GM18520 (cell line): Measurements from ENCODE around the gene SPATA20.

Experiments
- ATAC-seq: cut with Tn5 transposase; IDR thresholded peaks from one replicate; pipeline ENCODE4 v1.9.1; 2021; ENCODE audit not compliant: unreplicated experiment

SPATA20 gene

DNA sequence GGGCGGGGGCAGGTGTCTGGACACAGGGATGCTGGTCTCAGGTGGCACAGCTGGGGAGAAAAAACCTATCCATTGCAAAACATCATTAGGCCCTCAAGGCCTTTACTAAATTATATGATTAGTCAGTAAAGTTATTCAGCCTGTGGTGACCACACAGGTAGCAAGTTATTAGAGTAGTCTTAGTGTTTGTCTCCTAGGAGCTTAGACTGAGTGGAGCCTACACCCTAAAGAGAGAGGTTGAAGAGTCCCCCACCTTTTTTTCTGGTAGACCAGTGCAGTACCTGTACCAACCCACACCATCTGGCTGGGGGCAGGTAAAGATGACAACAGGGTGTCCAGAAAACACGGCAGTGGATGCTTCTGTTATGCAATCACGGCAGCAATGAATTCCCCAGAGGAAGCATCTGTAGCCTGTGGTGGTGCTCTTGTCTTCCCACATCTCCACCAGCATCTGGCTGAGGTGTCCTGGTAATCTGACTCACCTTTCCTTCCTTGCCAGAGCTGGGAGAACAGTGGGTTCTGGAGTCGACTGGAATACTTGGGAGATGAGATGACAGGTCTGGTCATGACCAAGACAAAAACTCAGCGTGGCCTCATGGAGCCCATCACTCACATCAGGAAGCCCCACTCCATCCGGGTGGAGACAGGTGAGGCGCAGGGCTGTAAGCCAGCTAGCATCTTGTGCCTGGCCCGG, 27.7 kb upstream of the SPATA20 start:
- no peak for ATAC-seq

DNA sequence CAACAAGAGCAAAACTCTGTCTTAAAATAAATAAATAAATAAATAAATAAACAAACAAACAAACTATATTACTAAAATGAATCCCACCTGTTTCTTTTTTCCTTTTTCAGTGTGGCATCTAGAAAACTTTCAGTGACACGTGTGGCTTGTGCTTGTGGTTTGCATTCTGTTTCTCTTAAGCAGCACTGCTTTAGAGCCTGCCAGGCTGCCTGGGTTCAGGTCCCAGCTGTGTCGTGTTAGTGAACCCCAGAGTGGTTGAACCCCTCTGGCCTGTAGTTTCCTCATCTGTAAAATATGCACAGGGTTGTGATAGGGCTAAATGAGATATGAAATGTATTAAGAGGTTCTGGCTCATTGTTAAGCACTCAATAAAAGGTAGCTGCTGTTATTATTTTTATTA, 26.5 kb upstream of the SPATA20 start:
- ATAC-seq: no peak

DNA sequence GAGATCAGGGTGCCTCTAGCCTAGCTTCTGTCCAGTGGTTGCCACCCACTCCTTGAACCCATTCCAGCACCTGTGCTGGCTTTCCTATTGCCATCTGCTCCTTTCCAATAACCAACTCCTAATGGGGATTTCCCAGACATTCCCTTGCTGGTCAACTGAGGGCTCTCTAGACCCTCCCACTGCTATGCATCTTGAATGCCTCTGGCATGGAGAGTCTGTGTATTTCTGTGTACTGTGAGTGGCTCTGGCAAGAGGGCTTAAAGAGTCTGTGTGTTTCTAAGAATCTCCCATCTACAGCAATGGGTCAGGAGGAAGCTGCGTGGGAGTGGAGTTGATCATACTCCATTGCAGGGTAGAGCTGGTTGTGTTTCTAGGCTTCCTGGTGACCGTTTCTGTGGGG, 25.5 kb upstream of the SPATA20 start:
- no peak for ATAC-seq

DNA sequence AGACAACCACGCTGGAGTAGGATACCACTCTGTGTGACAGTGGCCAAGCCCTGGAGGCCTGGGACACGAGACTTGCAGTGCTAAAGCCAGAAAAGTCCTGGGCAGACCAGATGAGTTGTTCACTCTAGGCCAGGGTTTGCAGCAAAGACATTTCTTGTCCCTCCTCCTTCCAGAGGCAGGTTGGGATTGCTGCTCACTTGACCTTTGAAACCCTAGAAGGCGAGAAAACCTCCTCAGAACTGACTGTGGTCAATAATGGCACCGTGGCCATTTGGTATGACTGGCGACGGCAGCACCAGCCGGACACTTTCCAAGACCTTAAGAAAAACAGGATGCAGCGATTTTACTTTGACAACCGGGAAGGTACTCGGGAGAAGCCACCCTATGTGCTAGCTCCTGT, 24.2 kb upstream of the SPATA20 start:
- ATAC-seq: no peak

DNA sequence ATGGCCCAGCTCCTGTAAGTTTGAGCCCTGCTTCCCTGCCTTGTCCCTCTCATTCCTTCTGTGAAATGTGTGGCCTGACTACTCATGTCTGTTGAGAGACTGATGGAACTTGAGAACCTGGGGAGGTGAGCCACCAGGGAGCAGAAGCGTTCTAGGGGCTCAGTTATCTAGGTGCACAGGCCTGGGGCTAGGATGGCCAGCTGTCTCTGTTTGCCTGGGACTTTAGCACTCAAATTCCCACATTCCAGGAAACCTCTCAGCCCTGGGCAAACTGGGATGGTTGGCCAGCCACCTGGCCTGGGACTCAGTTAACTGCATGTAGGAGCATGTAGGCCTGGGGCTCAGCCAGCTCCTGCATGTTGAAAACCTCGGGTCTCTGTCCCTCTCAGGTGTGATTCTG, 23.8 kb upstream of the SPATA20 start:
- no peak for ATAC-seq

DNA sequence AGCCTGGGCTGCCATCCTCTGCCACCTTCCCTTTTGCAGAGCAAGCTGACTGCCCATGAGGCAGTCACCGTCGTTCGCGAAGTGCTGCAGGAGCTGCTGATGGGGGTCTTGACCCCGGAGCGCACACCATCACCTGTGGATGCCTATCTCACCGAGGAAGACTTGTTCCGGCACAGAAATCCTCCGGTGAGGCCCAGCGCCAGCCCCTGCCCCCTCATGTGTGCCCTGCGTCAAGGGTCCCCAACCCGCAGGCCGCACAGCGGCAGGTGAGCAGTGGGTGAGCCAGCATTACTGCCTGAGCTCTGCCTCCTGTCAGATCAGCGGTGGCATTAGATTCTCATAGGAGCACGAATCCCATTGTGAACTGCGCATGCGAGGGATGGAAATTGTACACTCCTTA, 22.1 kb upstream of the SPATA20 start:
- no peak for ATAC-seq

DNA sequence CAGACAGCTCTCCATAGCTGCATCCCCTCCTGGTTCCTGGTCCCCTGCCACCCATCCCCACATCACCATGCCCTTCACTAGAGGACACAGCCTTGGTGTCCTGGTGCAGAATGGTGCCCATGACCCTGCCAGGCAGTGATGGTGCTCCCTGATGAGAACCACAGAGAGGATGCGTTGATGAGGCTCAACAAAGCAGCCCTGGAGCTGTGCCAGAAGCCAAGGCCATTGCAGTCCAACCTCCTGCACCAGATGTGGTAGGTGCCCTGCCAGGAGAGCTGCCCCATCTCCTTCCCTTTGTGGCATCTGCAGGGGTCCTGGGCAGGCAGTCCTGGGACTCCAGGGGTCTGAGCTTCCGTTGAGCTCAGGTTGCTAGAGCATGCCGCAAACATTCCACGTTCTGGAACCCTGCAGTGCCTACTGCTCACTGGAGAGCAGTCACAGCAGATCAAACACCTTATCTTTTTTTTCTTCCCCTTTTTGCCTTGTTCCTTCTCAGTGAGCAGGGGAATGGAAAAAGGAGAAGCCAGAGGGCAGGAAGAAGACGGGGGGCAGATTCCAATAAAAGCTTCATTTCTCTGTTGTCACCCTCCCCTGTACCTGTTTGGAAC, 19.7 kb upstream of the SPATA20 start:
- ATAC-seq: no peak

DNA sequence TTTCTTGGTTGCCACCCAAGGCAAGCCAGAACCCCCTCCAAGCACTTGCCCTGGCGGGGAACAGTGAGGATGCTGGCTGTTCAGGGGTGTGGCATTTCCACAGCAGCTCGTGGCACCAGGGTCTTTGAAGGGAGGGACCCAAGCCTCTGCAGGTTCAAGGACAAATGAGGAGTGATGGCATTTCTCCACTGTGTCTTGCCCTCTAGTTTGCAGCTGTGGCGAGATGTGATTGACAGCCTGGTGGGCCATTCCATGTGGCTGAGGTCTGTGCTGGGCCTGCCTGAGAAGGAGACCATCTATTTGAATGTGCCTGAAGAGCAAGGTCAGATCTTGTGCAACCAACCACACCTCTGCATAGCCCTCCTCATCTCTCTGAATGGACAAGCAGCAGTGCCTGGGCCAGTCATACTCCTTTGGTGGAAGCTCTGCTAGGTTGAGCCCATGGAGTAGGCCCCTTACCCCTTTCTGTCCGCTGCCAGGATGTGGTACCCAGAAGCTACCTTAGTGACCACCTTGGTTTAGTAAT, 19.0 kb upstream of the SPATA20 start:
- no peak for ATAC-seq

DNA sequence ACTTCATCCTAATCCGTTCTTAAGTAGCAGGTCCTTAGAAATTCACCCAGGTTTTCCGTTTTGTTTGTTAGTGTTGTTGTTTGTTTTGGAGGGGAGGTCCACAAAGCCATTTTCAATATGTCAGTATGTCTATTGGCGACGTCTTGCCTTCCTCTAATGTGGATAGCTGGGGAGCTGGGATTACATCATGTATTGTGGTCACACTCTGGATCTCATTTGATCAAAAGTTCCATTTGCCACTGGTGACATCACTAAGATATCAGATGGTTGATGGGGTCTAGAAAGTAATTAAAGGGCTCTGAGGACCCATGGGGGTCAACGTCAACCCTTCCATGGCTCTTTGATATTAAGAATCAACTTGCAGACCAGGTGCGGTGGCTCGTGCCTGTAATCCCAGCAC, 17.1 kb upstream of the SPATA20 start:
- no peak for ATAC-seq

DNA sequence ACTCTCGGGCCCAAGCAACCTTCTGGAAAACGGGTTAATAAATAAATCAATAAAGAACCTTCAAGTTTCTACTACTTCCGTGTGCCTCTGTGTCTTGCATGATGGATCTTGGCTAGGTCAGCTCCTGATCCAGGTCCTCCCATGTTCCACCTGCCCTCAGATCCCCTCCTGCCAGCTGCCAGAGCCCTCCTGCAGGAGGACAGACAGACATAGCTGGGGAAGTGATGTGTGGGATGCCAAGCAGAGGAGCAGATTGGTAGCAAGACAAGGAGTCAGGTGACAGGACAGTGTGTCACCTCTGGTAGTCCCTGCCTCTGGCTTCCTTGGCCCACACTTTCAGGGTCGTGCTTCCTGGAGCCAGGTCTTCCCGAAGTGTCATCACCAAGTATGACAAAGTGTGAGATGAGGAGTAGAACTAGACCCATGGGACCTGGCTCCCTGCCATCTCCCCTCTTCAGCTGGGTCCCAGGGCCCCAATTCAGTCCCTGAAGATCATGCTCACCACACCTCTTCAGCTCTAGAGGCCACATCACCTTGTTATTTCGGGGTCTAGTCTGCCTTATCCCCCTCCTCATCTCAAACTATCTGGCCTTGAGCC, 15.4 kb upstream of the SPATA20 start:
- no peak for ATAC-seq

DNA sequence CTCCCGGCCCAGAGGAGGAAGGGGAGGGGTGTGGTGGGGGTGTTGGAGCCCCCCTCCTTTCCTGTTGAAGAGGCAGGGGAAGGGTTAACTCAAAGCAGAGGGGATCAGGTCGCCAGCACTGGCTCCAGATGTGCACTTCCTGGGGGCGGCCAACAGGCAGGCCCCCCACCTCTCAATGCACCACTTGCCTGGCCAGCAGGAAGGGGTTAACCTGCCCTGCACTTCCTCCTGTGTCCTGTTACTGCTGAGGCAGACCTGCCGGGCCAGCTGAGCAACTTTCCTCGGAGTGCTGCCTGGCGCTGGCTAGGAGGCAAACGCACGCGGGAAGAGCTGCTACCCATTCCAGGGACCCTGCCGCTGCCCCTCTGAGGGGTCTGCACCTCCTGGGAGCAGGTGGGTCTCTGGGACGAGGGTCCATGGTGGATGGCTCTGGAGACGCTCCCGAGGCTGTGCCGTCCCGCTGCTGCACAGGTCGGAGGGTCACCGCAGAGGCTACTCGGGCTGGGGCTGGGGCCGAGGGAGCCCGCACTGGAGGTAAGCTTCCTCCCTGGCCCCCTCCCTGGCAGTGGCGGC, 14.4 kb upstream of the SPATA20 start, which contains the start of gene EPN3:
EPN3 (plus strand) TSS at position 284 of the 573 bp plus-strand sequence. CDS start 3,822 bp downstream, outside the sequence.
- no peak for ATAC-seq

DNA sequence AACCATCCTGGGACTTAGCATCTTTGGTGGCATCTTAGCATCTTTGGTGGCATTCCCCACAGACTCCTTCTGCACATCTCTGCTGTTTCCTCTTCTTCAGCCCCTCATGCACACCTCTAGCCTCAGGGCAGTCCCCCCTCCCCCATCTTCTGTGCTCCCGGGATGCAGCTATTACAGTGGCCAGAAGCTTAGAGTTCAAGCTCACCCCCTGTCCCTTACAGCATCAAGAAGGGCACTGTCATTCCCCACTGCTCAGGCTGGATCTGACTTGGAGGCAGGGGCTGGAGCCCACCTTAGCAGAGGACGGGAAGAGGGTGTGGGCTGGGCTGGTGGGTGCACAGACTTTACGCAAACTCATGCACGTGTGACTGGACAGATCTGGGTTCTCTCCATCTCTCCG, 13.8 kb upstream of the SPATA20 start:
- no peak for ATAC-seq

DNA sequence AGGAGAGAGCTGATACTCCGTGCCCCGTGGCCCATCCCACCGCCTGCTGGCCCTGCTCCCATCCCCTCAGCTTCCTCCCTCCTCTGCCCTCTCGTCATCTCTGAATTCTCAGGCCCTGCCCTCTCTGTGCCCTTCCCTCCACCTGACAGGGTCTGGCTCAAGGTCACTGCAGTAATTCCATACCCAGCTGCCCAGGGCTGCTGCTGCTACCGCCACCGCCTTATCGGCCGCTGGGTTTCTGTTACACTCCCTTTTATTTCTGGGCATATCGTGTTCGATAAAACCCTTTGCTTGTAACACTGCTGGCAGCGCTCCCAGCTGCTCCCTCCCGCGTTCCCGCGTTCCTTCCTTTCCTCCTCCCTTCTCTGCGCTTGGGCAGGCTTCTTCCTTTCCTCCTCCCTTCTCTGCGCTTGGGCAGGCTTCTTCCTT, 13.2 kb upstream of the SPATA20 start:
- no peak for ATAC-seq

DNA sequence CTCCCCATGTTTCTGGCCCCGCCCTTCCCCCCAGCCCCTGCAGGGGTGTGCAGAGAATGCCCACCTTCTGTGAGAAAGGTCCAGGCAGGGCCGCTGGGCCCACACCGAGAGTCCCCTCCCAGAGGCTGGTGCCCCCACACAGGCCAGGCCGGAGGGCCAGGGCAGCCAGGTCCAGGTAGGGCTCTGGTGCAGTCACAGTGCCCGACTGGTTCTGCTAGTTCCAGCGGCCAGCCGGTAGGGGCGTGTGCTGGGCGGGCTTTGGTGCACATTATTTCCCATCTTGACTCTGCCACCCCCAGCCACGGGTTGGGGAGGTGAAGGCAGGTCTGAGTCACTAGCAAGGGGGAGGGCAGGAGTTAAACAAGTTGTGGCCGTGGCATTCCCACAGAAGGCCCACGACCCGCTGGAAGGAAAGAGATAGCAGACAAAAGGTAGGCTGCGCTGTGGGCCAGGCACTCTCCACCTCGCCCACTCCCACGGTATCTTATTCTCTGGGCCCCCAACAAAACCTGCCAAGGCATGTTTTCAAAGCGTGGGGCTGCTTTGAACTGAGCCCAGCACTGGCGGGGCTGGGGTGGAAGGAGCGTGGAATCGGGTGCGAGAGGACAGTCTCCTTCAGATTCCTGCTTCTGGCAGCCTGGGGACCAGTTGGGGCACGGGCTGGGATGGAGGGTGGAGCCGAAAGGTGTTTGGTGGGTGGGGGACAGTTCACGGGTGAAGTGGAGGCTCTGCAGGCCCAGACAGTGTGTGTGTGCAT, 12.6 kb upstream of the SPATA20 start:
- ATAC-seq: no peak

DNA sequence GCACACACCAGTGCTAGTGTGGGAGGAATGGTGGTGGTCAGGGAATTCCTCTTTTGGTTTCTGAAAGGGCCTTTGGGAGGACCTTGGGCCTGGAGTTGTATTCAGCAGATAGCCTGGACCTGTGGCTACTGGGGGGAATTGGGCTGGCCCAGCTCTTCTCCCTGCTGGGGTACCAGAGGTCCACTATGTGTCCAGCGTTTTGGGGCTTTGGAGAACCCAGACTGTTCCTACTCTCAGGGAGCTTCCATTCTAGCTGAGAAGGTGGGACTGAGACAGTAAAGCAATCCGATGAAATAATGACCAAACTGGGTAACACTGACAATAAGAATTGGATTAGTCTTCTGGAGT, 12.0 kb upstream of the SPATA20 start:
- ATAC-seq: no peak

DNA sequence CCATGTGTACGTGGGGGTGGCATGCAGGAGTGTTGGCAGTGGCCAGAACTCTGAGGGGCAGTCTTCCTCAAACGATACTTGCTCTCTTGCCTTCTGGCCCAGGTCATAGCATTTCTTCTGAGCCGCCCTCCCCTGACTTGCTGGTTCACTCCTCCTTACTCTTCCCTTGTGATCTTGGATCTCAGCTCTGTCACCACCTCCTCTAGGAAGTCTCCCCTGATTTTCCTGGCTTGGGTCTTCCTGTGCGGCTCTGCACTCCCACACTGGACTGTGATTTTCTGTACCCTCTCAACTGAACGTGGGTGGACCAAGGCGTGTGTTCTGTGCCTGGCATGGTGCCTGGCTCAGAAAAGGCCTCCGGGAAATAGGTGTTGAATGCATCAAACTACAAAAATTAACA, 11.6 kb upstream of the SPATA20 start:
- ATAC-seq: no peak

DNA sequence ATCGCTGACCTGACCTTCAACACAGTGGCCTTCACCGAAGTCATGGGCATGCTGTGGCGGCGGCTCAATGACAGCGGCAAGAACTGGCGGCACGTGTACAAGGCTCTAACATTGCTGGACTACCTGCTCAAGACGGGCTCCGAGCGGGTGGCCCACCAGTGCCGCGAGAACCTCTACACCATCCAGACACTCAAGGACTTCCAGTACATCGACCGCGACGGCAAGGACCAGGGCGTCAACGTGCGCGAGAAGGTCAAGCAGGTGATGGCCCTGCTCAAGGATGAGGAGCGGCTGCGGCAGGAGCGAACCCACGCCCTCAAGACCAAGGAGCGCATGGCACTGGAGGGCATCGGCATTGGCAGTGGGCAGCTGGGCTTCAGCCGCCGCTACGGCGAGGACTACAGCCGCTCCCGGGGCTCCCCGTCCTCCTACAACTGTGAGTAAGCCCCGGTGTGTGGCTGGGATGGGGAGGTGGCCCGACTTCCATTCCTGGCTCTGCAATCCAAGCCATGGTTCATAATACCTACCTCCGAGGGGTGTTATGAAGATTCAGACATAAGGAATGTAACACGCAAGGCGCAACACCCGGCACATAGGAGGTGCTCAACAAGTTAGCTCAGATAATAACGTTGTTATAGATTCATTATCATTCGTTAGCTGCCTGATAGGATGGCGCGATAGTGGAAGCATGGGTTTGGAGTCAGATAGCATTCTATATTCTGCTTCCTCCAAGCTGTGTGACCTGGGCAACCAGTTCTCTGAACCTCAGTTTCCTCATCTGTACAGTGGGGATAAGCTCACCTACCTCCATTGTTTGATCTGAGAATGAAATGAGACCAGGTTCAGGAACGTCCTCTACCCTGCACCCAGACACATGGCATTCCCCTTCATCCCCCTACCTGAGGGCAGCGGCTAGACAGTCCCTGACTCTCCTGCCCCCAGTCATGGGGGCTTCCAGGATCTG, 10.0 kb upstream of the SPATA20 start:
- no peak for ATAC-seq

DNA sequence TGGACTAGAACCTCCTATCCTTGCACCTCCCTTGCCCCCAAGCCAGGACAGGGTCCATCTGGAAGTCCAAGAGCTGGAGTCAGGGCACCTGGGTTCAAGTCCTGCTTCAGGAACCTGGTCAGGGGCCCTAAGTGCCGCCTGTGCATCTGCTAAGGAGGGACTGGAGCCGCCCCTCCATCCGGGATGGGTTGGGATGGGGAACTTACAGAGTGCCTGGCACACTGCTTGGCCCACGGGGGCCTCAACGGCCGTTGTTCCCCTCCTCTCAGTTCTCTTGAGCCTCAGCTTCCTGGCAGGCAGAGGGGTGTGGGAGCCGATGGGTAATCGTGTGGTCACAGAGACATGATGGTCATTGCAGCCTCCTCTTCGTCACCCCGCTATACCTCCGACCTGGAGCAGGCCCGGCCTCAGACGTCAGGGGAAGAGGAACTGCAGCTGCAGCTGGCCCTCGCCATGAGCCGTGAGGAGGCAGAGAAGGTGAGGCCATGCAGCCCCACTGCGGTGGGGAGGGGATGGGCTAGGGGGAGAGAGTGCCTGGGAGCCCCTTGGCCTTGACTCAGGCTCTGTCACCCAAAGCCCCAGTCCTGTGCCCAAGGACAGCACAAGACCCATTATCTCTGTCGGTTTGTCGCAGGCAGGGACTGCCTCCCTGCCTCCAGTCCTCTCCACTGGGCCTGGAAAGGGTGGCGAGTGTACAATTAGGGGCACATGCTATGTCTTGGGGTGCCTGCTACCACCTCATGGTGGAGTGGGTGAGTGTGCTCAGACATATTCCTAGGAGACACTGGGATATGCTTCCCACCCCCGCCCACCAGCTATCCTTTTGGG, 9.0 kb upstream of the SPATA20 start:
- ATAC-seq: no peak
